ENCODE measurements around the gene SMIM44. TPM values are rescaled to one million over a fixed set of nuclear protein-coding genes. Genes with fewer than 3 reads are reported as not detected.

The SMIM44 gene
- total RNA-seq, 1 donor, result not detected

GRCh38 chr19:3522421-3523360 lies 39.5 kb upstream of the SMIM44 start:
- no peak for DNase-seq (ENCODE audit: low read depth)
- TF ChIP-seq CTCF (IDR thresholded peaks at IDR 0.05; ENCODE audit: insufficient read depth, low read depth, low read length), result no peak
- H3K4me3 ChIP-seq (ENCODE audit: low read depth, low read length), result no peak overlapping the region

DNA sequence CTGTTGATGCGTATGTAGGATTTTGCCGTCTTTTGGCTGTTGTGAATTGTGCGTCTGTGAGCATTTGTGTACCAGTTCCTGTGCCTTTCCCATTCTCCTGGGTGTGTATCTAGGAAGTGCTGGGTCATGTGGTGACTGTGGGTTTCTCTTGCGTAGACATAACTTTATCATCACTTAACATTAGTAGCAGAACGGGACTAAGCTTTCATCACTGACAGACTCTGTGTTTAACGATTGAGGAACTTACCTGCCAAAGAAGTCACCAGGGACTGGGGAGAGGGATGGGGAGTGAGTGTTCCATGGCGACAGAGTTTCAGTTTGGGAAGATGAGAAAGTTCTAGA lies 37.8 kb upstream of the SMIM44 start:
- DNase-seq (ENCODE audit: low read depth), result no peak
- TF ChIP-seq CTCF (IDR thresholded peaks at IDR 0.05; ENCODE audit: insufficient read depth, low read depth, low read length), result no peak
- H3K4me3 ChIP-seq (ENCODE audit: low read depth, low read length), result no peak overlapping the region

DNA sequence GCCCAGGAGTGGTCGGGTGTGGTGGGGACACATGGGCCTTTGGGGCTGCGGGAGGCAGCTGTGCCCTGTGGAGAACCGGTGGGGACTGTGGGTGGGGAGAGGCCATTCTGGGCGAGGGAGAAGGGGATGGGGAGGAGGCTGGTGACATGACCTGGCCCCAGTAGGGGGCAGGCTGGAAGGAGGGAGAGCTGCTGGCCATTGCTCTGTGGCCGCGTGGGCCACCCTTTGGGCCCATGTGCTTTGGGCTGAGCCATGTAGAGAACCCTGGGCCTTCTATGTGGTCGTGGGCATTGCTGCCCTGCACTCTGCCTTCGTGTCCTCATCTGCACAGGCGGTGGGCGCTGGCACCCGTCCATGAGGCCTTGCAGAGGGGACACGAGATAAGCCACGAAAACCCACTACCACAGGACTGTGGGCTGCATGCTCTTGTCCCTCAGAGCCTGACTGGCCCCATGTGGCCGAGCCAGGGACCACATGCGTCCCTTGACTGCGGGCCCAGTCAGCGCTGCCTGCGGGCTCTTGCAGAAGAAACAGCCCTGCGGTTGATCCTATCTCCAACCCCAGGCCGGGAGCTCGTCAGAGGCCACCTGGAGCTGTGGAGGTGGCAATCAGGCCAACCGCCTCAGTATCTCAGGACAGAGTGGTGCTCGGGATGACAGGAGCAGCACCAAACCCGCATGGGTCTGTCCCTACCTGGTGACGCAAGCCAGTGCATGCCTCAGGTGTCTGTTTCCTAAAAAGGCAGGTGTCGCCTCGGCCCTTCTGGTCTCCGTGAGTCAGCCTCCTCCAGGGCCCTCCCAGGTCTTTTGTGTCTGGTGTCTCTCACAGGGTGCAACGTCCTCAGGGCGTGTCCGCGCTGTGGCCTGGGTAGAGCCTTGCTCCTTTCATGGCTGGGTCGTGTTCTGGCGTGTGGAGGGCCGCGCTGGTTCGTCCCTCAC lies 37.2 kb upstream of the SMIM44 start:
- DNase-seq (ENCODE audit: low read depth), result no peak
- no peak for TF ChIP-seq CTCF (IDR thresholded peaks at IDR 0.05; ENCODE audit: insufficient read depth, low read depth, low read length)

DNA sequence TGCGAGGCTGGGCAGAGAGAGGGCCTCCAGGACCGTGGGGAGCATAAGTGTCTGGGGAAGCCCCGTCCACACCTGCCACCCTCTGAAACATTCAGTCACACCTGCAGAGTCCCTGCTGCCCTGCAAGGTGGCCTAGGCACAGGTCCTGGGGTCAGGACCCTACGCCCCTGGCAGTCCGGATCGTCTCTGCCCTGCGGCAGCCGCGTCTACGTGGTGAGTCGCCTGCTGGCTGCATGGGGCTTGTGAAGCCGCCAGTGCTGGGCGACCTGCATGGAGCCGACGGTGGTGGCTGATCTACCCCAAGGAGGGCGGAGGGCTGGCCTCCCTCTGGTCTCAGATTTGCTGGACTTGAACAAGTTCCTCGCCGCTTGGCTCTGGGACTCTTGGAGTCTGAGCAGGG lies 35.9 kb upstream of the SMIM44 start:
- TF ChIP-seq CTCF (IDR thresholded peaks at IDR 0.05; ENCODE audit: insufficient read depth, low read depth, low read length), result no peak
- DNase-seq (ENCODE audit: low read depth), result no peak
- H3K4me3 ChIP-seq (ENCODE audit: low read depth, low read length), result no peak overlapping the region

More for the DNA sequence above, 37.2 kb upstream of the SMIM44 start:
- no peak overlapping the region for H3K4me3 ChIP-seq (ENCODE audit: low read depth, low read length)

DNA sequence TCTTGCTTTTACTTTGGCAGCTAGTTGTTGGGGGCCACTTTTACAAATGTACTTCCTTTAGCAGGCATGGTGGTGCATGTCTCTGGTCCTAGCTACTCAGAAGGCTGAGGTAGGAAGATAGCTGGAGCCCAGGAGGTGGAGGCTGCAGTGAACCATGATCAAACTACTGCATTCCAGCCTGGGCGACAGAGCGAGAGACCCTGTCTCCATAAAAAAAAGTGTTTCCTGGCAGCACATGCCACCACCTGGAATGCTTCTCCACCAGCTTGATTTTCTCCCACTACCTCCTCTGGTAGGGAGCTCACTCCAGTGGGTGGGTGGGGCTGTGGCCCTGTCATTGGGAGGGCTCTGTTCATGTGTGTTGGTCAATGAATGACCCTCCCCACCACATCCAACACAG lies 35.4 kb upstream of the SMIM44 start:
- no peak overlapping the region for H3K4me3 ChIP-seq (ENCODE audit: low read depth, low read length)
- DNase-seq (ENCODE audit: low read depth), result no peak
- TF ChIP-seq CTCF (IDR thresholded peaks at IDR 0.05; ENCODE audit: insufficient read depth, low read depth, low read length), result no peak

- no peak for TF ChIP-seq CTCF (IDR thresholded peaks at IDR 0.05; ENCODE audit: insufficient read depth, low read depth, low read length)
- no peak for DNase-seq (ENCODE audit: low read depth)
- no peak overlapping the region for H3K4me3 ChIP-seq (ENCODE audit: low read depth, low read length)
Observed at GRCh38 chr19:3518255-3518654, 35.0 kb upstream of the SMIM44 start.
